ENCODE measurements around the gene DLG2. TPM values are rescaled to one million over a fixed set of nuclear protein-coding genes. Genes with fewer than 3 reads are reported as not detected.

DLG2 gene
- total and polyA plus RNA-seq, 12 donors, result 1.0 to 14.8 (median 7.4) TPM

GRCh38 chr11:84091212-84091986, 1535.7 kb downstream of the DLG2 start:
- TF ChIP-seq, protein P1, sequence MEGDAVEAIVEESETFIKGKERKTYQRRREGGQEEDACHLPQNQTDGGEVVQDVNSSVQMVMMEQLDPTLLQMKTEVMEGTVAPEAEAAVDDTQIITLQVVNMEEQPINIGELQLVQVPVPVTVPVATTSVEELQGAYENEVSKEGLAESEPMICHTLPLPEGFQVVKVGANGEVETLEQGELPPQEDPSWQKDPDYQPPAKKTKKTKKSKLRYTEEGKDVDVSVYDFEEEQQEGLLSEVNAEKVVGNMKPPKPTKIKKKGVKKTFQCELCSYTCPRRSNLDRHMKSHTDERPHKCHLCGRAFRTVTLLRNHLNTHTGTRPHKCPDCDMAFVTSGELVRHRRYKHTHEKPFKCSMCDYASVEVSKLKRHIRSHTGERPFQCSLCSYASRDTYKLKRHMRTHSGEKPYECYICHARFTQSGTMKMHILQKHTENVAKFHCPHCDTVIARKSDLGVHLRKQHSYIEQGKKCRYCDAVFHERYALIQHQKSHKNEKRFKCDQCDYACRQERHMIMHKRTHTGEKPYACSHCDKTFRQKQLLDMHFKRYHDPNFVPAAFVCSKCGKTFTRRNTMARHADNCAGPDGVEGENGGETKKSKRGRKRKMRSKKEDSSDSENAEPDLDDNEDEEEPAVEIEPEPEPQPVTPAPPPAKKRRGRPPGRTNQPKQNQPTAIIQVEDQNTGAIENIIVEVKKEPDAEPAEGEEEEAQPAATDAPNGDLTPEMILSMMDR (IDR thresholded peaks at IDR 0.05), result no peak
- DNase-seq (no peak), ATAC-seq (no peak)
- Histone ChIP-seq H3K9me3 (peaks cover 0 to 6% (median 0%) of the 10 kb centered on the region in 11 donors), H3K27me3 (no peaks in the 10 kb centered on the region), H3K4me3 (no peak overlapping the region), H3K27ac (no peak overlapping the region), H3K36me3 (no peaks in the 10 kb centered on the region), H3K4me1 (peaks cover 0 to 7% (median 0%) of the 10 kb centered on the region in 9 donors)
- intact Hi-C loops (cut with DNase I), result no loop called here
- WGBS, 2 donors, result 72 to 75% methylated on average over 7 of the region's 7 CpGs

GRCh38 chr11:84089072-84090057, 1537.8 kb downstream of the DLG2 start:
- DNase-seq (peak in 1 of 2 donors; percentile 10), ATAC-seq (peak in 2 of 8 donors; percentile 45 to 47)
- H3K4me1 ChIP-seq, result peaks cover 0 to 7% (median 0%) of the 10 kb centered on the region in 9 donors
- H3K9me3 ChIP-seq, result peaks cover 0 to 7% (median 0%) of the 10 kb centered on the region in 11 donors
- no peaks in the 10 kb centered on the region for H3K27me3 ChIP-seq
- TF ChIP-seq, protein P1 (IDR thresholded peaks at IDR 0.05), result no peak
- WGBS, 2 donors, result 15 to 17% methylated on average over 5 of the region's 5 CpGs
- H3K27ac ChIP-seq, result no peak overlapping the region
- H3K36me3 ChIP-seq, result no peaks in the 10 kb centered on the region
- H3K4me3 ChIP-seq, result no peak overlapping the region
- intact Hi-C loops (cut with DNase I), result loop anchor here in 1 of 10 donors (10.0 kb wide), 1 partner anchor 55 kb away; no protein-coding TSS in a partner anchor

GRCh38 chr11:84071851-84072250, 1555.3 kb downstream of the DLG2 start:
- TF ChIP-seq, protein P1 (IDR thresholded peaks at IDR 0.05), result no peak
- Histone ChIP-seq H3K27me3 (no peaks in the 10 kb centered on the region), H3K27ac (no peak overlapping the region), H3K36me3 (no peaks in the 10 kb centered on the region), H3K4me3 (no peak overlapping the region), H3K4me1 (no peaks in the 10 kb centered on the region), H3K9me3 (no peaks in the 10 kb centered on the region)
- no peak for DNase-seq
- ATAC-seq, result no peak
- 81 to 82% methylated on average over 2 of the region's 2 CpGs for WGBS, 2 donors
- intact Hi-C loops (cut with DNase I), result no loop called here

DNA sequence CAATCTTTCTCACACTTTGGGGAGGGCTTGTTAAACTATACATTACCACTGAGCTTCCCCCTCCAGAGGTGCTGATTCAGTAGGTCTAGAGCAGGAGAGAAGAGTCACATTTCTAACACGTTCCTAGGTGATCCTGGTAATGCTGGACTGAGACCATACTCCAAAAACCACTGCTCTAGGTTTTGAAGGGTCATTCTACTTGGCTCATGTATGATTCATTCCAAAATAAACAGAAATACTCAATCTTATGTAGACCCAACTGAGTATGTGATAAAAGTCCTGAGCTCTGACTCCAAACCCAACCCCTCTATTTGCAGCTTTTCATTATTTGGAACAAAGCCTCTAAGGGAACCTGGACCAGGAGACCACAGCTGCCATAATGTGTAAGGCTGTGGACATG, 1558.1 kb downstream of the DLG2 start:
- no peak for ATAC-seq
- Histone ChIP-seq H3K4me1 (no peaks in the 10 kb centered on the region), H3K9me3 (peaks cover 0 to 4% (median 0%) of the 10 kb centered on the region in 11 donors), H3K4me3 (no peak overlapping the region), H3K27me3 (no peaks in the 10 kb centered on the region), H3K27ac (no peak overlapping the region), H3K36me3 (no peaks in the 10 kb centered on the region)
- DNase-seq, result no peak
- 64 to 69% methylated on average over 1 of the region's 1 CpG for WGBS, 2 donors
- TF ChIP-seq, protein P1 (IDR thresholded peaks at IDR 0.05), result no peak
- intact Hi-C loops (cut with DNase I), result no loop called here

Data from heart right ventricle (tissue), 16 donors.